Activated CD8-positive, alpha-beta memory T cell treated with anti-CD3 and anti-CD28 coated beads, Interleukin-2, amount 50 U/mL, for 1 hour (primary cell): ENCODE results near the gene CDC16.
A peak's percentile ranks its signal among the peaks of the same experiment; 100 is the strongest.
"Not testable (repeated sequence)": the region's sequence is repeated elsewhere in the genome, so short reads cannot be mapped to it uniquely, and the experiment has no call there.

Experiments
- DNase-seq: peaks from one replicate; pipeline ENCODE4 v3.0.0-alpha.2; 2020; ENCODE audit errors: extremely low read depth

The CDC16 gene

GRCh38 chr13:114263578-114263977 lies 28.9 kb downstream of the CDC16 start:
- DNase-seq = no peak

GRCh38 chr13:114264313-114264712 lies 29.6 kb downstream of the CDC16 start:
- DNase-seq = not testable (repeated sequence)

- DNase-seq = no peak
Measured at GRCh38 chr13:114264886-114265611, 30.4 kb downstream of the CDC16 start.

DNA sequence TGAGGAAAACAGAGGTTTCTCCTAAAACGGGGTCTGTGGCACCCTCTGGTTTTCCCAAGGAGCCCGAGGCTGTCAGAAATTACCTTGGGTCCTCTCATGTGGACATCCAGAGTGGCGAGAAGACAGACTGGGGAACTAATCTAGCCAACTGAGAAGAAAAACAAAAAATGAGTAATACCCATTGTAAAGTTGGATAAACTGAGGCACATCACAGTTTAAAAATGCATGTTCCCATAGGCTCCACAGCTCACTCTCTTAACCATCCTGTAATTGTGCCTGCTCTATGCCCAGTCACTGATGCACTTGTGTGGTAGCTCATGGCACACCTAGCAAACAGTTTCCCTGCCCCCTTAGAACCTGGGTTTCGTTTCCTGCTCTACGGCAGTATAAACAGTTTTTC lies 31.5 kb downstream of the CDC16 start:
- no peak for DNase-seq

DNA sequence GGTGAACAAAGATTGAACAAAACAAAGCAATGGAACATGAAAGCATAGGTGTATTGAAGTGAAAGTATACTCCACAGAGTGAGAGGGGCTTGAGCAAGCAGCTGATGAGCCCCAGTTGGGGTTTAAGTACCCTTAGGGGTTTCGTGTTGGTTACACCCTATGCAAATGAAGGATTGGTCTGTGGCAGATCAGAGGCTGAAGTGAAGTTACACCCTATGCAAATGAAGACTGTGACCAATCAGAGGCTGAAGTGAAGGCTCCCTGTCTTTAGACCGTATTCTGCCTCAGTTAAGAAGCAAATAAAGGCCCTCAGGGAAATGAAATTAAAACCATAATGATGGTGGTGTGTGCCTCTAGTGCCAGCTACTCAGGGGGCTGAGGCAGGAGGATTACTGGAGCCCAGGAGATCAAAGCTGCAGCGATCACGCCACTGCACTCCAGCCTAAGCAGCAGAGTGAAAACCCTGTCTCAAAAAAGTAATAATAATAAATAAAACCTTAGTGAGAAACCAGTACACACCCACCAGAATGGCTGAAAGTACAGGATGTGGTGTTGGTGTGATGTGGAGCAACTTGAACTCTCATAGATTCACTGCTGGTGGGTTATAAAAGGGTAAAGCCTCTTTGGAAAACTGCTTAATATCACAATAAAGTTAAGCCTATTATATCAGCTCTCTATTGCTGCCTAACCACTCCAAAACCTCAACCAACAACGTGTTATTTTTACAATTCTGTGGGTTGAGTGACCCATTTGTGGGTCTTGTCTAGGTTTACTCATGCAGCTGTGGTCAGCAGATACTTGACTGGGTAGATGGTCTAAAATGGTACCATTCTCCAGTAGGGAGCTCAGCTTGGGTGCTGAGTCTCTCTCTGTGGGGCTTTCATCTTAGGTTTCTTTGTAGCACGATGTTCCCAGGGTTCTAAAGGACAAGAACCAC lies 33.9 kb downstream of the CDC16 start:
- DNase-seq = no peak

DNA sequence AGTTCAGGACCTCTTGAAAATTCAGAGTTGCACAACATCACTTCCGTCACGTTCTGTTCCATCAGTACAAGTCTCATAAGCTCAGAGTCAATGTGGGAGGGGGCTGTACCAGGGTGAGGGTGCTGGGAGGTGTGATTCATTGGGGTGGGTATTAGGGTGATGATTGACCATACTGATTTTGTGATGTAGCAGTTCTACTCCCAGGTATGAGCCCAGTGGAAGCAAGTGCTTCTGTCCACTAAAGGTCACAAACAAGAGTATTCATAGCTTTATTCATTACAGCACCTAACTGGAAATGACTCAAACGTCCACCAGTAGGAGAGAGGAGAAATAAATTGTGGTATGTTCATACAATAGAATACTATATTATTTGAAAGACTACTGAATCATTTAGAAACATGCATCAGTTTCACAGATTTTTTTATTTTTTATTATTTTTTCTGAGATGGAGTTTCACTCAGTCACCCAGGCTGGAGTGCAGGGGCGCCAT lies 34.6 kb downstream of the CDC16 start:
- DNase-seq = no peak

DNA sequence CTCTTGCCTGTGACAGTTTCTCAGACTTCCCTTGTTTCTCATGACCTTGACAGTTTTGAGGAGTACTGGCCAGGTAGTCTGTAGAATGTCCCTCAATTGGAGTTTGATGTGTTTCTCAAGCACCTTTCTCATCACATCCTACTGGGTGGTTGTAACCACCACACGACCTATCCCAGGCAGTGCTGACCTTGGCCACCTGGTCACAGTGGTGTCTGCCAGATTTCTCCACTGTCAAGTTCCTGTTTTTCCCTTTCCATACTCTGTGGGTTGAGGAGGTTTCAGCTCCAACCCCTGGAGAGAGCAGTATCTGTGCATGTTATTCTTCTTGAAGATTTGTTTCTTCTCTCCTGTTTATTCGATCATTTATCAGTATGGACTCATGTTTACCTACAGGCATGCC lies 38.3 kb downstream of the CDC16 start:
- DNase-seq = no peak

GRCh38 chr13:114275304-114275703 lies 40.6 kb downstream of the CDC16 start:
- DNase-seq = no peak

- DNase-seq = no peak
Measured at GRCh38 chr13:114279146-114279545, 44.4 kb downstream of the CDC16 start.

DNA sequence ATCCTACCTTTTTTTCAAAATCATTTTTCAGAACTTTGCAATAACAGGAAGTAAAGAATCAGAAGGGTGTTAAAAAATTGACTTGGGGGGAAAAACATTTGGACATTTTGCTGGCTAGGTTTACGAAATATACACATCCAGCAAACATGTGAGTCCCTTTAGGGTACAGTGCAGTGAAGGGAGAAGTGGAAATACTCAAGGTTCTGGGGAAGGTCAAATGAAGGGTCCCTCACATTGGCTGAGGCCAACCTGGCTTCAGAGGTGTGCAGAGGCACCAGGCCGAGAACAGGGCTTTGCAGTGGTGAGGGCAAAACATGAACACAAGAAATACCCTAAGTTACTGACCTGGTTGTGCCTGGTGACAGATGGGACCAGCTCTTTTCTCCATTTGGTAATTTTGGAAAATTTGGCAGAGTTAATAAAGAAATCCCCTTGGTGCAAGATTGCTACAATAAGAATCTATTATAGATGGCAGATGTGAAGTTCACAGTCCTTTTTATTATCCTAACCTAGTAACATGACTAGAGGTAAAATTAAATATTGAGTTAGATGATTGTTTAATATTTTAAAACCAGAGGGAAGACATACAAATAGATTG lies 45.2 kb downstream of the CDC16 start:
- no peak for DNase-seq

DNA sequence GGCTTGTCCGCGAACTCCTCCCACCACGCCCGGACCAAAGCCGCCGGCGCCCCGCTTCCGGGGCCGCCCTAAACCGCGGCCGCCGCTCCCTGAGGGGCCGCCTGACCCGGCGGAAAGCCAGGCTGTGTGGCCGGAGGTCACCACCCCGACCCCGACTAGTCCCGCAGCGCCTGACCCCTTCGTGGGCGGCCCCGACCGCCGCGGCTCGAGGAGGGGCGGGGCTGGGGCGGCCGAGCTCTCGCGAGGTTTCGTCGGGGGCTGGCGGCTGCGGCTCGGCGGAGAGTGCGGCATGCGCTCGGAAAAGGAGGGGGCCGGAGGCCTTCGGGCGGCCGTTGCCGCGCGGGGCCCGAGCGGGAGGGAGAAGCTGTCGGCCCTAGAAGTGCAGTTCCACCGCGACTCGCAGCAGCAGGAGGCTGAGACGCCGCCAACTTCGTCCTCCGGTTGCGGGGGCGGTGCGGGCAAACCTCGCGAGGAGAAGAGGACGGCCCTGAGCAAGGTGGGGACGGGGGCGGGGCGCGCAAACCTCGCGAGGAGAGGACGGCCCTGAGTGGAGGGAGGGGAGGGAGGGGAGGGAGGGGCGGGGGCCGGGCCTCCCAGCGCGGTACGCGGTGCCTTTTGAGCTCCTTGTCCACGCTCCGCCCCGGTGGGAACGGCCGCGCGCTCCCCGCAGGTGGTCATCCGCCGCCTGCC lies 46.8 kb downstream of the CDC16 start, which contains the start of gene UPF3A:
Gene UPF3A, plus strand, starts transcription at position 251 of the 690 bp plus-strand sequence. Its CDS starts 39 bp downstream, at position 290.
- peak; percentile 63 for DNase-seq

- peak; percentile 35 for DNase-seq
Measured at GRCh38 chr13:114282041-114282670, 47.5 kb downstream of the CDC16 start.

DNA sequence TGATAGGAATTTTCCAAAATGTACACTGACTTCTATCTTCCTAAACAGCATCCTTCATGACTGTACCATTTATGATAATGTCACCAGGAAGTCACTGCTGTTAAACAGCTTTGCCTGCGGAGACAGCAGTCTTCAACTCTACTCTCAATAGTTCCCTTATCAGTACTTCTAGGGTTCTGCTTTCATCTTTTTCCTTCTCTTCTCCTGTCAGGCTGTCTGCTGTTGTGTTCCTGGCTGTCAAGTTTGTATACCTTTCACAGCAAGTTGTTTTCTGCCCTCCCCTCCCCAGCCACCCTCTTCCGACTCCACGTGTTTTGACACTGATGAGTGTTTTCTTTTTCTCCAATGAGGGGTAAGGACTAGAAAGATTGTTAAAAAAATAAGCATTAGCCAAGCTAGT lies 48.9 kb downstream of the CDC16 start:
- DNase-seq = no peak

- DNase-seq = no peak
Measured at GRCh38 chr13:114284680-114285079, 50.0 kb downstream of the CDC16 start.

DNA sequence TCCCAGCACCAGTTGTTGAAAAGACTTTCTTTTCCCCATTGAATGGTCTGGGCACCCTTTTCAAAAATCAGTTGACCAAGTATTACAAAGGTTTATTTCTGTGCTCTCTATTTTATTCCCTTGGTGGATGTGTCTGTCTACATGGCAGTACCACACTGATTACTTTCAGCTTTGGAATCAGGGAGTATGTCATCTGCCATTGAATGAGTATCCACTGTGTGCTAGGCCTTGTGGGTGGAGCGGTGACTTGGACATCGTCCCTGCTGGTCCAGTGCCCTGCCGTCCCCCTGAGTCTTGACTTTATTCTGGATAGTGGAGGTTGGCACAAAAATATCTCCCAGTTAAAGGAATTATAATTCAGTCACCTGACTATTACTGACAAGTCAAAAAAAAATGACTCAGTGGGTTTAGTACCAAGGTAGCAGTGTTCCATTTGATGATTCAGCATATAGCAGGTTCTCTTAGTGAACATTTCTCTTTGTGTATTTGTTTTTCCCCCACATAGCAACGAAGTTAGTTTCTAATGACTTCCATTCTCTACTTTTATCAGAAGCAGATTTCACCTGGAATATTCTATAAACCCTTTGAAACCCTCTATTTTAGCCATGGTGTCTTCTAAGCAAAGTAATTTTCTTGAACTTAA lies 50.6 kb downstream of the CDC16 start:
- DNase-seq = no peak

DNA sequence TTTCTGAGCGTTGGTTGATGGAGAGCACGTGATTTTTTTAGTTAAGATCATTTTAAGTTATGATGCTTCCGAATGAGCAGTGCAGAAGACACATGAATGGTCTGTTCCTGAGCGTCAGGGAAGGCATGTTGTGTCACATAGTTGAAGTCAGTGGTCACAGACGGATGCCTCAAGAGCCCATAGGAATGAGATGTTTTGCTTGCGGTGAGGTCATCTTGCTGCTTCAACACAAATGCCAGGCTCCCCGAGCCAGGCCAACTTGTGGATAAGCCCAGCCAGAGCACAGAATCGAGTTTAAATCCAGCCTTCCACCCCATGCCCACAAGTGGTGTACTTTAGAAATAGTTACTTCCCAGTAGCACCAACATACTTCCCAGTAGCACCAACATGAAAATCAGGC lies 52.1 kb downstream of the CDC16 start:
- no peak for DNase-seq

GRCh38 chr13:114288157-114288591 lies 53.5 kb downstream of the CDC16 start:
- no peak for DNase-seq

DNA sequence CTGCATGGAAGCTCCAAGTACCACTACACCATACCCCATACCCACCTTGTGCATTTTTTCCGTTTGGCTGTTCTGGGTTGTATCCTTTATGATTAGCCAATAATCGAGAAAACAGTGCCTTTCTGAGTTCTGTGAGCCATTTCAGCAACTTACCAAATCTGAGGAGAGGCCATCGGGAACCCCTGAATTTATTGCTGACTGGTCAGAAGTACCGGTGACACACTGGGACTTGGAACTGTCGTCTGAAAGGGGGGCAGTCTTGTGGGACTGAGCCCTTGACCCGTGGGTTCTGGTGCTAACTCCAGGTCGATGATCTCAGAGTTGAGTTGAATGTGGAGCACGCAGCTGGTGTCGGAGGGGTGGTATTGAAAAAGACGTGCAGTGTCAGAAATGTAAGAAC lies 61.8 kb downstream of the CDC16 start:
- no peak for DNase-seq

DNA sequence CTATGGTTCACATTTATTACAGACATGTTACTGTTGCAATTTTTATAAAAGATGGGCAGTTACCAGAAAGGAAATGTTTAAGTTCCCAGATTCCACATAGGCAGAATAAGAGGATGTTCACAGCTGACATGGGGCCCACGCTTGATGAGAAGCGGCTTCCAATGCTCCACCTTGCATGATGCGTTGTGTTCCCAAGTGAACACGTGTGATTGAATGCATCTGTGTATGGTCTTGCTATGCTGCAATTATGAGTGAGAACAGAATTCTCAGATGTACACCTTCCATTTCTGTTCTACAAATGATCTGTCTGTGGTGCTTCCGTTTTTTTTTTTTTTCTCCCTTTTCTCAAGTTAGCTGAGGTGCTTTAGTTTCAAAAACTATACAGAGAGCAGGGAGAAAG lies 62.2 kb downstream of the CDC16 start:
- no peak for DNase-seq

- no peak for DNase-seq
Measured at GRCh38 chr13:114298866-114299265, 64.2 kb downstream of the CDC16 start.
